Inflammatory macrophage (primary cell): Measurements from ENCODE around the gene PPME1.

ENCODE experiments used
- DNase-seq, 2 donors: peaks; one replicate each; pipeline ENCODE4 v3.0.0-alpha.2; 2020 to 2022

The PPME1 gene

DNA sequence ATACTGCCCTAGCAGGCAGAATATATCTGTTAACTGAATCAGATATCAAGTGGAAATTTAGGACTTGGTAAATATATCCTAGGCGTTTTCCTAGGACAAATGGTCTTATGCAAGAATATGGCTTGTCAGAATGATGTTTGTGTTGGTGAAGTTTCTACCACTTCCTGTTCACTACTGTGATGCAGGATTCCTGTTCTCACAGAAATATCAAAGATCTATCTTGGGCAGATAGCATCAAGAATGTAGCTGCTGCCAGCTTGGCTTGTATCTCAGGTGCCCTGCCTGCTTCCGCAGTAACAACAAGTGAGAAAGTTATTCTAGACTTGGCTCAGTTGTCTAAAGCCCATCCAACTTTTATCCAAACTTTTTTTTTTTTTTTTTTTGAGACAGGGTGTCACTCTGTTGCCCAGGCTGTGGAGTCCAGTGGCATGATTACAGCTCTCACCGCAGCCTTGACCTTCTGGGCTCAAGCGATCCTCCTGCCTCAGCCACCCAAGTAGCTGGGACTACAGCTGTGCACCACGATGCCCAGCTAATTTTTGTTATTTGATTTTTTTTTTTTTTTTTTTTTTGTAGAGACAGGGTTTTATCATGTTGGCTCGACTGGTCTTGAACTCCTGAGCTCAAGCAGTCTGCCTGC is 61.3 kb downstream of the PPME1 start:
- no peak for DNase-seq

DNA sequence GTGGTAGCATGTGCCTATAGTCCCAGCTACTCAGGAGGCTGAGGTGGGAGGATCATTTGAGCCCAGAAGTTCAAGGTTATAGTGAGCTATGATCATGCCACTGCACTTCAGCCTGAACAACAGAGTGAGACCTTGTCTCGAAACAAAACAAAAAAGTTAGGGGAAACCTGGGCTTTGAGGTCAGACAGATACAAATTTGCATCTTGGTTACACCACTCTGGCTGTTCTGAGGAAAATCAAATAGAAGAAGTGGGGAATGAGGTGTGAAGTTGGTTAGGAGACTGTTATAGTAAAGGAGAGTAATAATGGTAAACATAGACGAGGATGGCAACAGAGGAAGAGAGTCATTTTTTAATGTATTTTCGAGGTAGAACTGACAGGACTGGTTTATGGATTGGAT is 62.6 kb downstream of the PPME1 start:
- DNase-seq = no peak

DNA sequence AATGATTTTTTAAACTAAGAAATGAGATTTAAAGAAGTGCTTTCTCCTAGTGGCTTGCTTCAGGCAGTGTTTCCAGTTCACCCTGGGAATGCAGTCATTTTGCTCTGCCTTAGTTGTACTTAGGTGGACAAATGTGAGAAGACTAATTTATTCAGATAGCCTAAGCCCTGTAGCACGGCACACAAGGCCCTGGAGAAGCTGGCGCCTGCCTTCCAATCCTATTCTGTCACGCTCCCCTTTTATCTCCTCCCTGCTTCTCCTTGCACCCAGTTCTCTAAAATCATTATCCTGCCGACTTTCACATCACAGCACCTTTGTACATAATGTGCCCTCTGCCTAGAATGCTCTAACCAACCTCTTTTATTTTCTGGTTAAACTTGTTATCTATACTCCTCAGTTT is 64.0 kb downstream of the PPME1 start:
- no peak for DNase-seq

DNA sequence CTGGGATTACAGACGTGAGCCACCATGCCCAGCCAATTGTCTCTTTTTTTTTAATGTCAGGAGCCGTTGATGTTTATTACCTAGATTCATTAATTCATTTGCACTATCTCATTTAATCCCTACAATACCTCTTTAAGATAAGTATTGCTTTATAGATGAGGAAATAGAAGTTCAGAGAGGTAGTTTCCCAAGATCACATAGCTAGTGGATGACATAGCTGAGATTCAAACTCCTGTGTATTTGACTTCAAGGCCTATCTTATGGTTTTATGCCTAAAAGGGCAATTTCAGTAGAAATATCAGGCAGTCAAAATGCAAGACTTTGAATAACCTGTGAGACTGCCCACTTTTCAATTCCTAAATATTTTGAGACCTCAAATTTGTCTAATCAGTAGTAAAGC is 66.5 kb downstream of the PPME1 start:
- no peak for DNase-seq

DNA sequence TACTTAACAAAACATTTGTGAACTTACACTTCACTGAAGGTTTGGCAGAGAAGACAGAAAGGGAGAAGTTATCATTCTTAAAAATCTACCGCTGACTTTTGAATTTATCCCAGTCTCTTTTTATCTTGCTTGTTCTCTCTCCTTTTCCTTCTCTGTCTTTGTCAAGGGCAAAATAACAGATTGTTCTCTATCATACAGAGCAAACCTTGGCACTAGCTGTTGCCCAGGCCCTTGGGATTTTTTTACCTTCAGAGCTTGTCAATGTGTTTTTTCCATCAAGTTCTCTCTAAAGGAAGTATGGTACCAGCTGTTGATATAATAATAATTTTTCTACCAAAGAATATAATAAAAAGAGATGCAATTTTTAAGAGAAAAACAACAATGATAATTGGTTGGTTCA is 67.2 kb downstream of the PPME1 start:
- no peak for DNase-seq

DNA sequence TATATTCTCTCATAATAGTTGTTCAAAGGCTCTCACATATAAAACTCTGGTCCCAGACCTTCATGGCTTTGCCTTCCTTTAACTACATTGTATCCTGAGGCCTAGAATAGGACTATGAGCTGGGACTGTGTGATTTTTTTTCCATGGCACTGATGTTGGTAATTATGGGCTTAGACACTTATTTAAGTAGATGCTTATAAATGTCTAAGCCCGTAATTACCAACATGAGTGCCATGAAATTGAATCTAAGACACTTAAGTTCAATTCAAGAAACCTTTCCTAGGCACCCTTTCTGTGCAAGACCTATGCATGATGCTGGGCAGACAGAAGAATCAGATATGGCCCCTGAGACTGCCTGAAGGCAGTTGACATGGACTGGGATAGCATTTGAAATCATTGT is 77.4 kb downstream of the PPME1 start:
- DNase-seq = no peak

DNA sequence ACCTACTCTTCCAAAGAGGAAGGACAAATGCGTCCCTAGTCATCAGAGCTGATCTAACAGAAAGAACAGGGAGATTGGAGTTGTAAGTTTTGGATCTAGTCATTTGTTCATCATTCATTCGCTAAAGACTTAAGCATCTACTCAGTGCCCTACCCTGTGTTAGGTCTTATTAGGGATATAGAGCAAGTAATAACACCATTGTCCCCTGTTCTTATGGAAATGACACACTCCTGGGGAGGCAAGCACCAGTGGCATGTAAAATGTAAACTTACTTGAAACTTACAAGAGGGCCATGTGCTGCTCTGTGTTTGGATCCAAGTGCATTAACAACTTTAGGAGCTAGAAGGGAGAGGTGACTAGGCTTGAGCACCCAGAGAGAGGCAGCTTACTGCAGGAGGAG is 78.4 kb downstream of the PPME1 start:
- DNase-seq = no peak

DNA sequence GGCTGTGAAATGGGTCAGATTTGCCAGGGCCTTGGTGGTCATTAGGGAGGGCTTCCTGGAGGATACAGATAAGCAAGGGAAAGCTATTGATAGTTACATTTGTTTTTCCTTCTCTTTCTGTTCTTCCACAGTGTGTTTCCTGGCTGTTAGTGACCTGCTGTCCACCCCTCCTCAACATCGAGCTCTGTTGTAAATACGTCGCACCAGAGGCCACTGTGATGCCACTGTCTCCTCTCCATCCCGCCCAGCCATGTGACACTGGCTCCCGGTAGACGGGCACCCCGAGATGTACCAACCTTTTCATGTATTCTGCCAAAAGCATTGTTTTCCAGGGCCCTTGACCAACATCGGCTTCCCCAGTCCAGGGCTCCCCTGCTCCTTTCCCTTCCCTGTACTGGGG is 82.3 kb downstream of the PPME1 start:
- DNase-seq = no peak

DNA sequence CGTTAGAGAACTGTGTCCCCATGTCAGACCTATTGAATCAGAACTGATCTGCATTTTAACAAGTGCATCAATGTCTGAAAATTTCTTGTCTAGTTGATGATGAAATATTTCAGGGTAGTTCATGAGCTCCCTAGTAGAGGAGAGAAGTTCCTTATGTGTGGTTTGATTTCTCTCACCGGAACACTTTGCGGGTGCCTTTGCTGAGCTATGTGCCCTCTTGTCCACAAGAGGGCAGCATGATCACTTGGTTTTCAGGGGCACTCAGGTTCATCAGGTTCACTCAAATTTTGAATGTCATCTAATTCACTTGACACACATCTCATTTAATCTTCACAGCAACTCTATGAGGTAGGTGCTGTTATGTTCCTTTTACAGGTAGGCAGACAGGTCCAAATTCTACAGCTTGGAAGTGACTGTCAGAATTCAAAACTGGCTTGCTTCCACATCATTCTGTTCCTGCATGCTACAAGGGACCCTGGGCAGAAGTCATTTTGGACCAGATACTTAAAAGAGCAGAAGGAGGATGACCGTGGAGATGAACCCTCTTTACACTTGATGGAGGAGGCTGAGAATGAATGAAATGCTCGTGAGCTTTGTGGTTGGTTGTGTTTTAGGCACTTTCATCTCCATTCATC is 84.8 kb downstream of the PPME1 start:
- DNase-seq = peak; percentile 77 to 82

DNA sequence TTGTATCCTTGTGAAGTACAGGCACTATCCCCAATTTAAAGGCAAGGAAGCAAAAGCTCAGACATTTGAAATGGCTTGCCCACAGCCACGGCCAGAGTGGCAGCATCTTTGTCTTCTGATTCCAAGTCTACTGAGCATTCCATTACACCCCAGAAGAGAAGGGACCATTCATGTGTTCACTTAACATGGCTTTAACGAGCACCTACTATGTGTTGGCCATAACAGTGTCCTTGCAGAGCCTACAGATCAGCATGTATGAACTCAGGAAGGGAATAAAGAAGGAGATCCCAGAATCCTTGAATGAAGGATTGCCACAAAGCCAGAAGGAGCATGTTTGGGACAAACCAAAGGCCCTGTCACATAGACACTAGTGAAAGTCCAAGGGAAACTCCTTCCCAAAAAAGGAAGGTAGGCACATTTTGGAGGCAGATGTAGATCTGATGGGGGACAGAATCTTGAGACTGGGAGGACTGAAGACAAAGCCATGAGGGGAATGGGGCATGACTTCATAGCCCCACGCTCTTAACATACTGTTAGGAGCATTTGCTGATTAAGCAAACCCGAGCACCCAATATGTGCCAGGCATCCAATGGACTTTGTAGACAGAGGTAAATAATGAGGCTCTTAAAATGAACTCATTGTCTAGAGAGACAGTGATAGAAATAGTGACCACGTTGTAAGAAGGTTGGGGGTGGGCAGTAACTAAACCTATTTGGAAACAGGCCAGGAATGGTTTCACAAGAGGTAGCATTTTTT is 85.5 kb downstream of the PPME1 start:
- DNase-seq = no peak

DNA sequence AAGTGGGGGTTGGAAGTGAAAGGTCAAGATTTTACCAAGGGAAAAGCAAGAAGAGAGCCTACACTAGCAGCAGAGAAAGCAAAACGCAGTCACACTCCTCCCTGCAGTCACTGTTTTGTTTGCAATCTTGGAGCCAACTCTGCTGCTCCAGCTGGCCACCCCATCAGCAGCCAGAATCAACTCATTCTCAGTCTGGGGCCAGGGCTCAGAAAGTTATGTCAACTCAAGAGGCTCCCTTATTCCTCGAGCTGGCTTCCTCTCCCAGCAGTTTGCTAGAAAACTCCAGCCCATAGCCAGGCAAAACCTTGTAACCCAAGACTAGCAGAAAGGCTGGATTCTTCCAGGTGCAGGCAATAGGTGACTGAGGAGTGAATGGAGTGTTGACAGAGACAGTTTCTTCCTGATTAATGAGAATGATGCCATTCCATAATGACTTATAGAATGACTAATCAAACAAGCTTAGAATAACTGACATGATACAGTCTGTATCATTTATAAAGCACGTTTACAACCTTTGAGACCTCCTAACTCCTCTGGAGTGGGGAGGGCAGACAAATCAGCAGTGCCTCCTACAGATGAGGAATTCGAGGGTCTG is 87.0 kb downstream of the PPME1 start:
- DNase-seq = no peak

DNA sequence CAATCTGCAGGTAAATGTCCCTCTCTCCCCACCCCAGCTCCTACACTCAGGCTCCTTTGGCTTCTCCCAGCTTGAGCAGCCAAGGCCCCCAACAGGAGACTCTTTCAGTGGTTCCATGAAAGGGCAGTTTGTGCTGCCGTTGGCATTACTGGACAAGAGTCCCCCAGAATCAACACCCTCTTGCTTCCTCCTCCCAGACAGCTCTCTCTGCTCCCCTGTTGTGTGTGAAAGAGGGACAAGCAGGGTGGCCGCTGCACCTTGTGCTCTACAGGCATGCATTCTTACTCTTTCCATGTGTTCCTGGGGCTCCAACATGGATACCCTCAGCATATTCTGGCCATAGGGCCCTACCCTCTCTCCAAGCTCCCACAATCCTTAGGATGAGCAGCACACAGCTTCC is 91.6 kb downstream of the PPME1 start:
- DNase-seq = no peak

DNA sequence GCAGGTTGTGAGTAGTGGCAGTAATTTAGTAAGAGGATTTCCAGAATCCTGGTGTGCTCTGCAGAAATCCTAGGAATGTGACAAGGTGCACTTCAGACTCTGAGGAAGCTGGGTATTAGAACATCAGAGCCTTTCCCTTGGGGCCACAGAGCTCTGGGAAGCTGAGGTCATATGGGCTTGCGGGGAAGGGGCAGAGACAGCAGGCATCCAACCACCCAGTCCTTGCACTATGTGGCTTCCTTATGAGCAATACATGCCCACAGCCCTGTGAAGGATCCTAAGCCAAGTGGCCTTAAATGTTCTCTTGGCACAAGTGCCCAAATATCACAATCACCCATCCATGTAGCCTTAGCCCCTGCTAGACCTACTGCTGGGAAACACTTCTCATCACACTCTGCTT is 94.2 kb downstream of the PPME1 start:
- no peak for DNase-seq

DNA sequence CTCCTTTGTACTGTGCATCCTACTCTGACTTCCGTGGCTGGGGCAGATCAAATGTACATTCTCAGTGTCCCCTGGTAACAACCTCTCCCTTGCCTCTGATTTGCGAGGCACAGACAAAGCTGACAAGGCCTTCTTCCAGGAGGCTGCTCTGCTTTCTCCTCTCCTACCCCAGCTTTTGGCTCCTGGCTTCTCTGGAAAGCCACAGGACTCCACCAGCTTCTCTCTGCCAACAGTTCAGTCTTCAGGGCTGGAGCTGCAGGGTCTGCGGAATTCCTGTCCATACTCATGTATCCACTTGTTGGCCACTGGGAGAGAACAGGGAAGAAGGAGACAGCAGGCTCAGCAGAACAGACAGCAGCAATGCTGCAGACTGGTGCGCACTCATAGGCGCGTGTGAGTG is 95.9 kb downstream of the PPME1 start:
- DNase-seq = no peak

DNA sequence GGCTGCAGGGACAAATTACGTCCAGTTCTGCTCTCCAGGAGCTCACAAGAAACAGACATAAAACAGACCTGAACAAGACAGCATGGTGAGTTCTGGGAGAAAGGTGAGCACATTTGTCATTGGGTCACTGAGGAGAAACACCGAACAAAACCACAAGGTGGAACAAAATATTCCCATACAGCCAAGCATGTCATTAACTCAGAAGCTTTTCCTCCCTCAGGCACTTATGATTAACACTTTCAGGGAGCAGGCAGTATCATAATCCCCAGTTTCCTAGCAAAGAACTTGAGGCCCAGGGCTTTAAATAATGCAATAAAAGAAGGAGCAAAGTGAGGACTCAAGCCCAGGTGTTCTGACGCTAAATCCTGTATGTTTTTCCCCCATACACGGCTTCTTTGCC is 97.4 kb downstream of the PPME1 start:
- no peak for DNase-seq

DNA sequence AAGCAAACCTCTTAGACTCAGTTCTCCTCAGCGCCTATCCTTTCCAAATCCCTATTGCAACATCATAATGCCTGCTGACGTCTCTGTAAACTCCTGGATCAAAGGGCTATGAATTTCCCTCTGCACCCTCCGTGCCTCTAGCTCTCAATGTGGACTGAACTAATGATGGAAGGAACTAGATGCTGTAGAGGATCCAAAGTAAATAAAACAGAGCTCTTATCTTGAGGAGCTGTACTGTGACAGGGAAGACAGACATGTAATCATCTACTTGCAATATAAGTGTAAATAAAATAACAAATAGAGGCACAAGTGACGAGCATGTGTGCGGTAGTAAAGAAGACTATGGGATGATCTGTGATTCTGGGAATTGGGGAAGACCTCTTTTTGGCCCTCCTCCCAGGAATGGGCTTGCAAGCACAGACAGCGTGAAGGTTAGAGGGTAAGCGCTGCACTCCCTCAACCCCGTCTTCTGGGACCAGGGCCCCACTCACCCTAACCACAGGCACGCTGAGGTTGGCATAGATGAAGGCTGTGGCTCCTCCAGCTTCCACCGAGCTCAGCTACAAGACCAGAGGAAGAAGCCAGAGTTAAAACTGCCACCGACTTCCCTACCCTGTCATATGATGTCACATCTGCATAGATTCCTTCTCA is 98.2 kb downstream of the PPME1 start:
- peak in 1 of 2 donors; percentile 27 for DNase-seq

DNA sequence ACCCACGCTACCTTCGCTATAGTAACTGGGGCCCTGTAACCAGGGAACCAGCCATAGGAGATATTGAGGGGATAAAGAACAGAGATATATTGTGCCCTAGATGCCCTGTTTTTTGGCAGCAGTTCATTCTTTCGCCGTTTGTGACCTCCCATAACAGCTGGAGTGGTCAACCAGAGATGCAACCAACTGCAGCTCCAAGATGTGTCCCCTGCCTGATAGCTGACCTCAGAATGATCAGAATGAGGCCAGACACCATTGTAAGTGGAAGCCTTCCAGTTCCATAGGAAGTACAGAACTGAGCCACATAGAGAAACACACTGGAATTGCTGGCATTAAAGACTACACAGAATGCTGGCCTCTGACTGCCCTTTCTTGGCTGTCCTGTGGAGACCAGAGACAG is 101.2 kb downstream of the PPME1 start:
- DNase-seq = no peak

DNA sequence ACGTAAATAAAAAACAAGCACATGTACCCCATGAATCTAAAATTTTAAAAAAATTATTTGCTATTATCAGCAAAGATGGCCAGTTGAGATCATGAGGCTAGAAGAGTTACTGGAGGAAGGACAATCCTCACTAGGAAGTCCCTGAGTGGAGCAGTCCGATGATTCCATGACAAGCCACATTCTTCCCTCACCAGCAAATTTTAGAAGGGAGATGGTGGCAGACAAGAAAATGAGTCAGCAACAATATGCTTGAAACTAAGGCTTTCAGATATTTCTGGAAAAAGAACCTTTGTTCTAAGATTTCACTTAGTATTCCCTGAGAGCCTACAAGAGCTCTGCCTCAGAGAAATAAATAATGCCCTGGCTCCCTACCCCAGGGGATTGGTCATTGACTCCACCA is 105.5 kb downstream of the PPME1 start:
- DNase-seq = no peak

DNA sequence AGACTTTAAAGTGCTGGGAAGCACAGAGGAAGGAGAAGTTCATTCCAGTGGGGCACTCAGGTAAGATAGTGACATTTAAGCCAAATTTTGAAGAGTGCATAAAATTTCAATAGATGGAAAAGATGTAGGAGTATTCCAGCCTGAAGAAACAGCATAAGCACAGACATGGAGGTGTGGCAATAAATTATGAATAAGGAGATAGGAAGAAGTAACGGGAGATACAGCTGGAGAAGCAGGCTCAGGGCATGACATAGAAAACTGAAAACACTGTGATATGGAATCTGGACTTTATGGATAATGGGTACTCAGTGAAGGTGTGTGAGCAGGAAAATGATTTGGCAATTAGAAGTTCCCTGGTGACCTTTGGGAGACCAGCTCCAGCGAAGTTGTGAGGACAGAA is 107.0 kb downstream of the PPME1 start:
- no peak for DNase-seq

DNA sequence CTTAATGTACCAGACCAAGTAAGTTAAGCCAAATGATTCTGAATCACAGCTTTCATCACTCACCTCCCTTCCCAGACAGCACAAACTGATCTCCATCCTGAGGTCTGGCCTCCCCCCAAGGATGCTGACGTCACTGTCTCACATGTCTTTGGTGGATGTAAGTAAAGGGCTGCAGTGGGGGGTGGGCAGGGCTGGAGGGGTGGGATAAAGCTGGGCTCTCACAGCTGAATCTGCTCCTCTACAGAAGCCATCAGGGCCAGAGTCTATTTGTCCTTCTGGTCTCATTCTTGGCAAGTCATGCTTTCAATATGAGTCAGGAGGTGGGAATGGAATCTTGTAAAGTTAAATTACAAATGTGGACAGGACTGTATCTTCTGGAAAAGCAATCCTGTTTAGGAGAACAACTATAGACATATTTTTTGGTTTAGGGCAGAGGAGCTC is 107.7 kb downstream of the PPME1 start:
- DNase-seq = no peak

DNA sequence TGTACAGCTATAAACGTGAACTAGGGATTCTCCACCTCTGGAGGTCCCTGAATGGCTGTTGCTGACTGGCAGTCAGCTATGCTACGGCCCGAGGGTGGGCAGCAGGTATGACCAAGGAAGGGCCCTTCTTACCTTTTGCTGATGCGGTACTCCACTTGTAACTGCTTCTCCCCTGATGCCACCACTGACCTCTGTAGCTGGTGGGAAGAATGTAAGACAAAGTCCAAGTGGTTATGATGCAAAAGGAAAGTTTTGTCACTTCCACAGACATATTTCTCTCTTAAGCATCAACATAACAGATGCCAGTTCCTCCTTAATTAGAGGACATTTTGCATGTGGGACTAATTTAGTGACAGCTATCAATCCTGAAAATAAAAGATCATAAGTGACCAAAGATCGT is 108.2 kb downstream of the PPME1 start:
- DNase-seq = no peak

DNA sequence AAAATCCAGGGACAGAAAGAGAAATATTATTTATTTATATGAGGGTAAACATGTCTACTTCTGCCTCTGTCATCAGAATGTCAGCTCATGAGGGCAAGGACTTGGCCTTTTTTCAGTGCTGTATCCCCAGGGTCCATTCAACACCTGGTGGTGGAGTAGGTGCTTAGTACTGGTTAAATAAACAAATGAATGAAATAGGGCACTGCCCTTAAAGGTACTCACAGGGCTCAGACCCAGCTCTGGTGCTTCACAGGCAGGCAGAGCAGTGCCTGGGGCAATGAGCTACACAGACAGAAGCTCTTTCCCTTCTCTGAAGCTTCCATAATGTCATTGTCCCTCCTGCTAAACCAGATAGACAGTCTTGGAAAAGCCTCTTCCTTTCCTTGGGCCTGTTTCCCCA is 109.4 kb downstream of the PPME1 start:
- no peak for DNase-seq

DNA sequence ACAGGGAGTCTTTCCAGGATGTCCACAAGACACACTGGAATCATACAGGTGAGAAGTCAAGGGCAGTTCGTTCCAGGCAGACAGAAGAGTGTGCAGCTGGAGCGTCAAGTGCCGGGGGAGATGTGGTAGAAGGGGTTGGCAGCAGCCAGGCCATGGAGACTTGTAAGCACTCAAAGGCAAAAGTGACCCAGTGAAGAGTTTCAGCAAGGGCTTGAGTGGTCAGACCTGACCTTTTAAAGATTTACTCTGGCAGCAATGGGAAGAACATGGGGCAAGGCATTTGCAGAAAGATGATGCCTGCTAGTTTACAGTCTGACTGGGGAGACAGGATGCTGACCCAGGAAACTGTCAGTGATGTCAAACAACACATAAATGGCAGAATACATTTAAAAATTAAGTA is 111.3 kb downstream of the PPME1 start:
- DNase-seq = no peak
